Testis (tissue), 3 donors: Measurements from ENCODE around the gene PITPNM1. TPM values are rescaled to one million over a fixed set of nuclear protein-coding genes. Genes with fewer than 3 reads are reported as not detected.

Source experiments
- DNase-seq: peaks from one replicate; pipeline ENCODE4 v3.0.0-alpha.2; 2019
- H3K27ac ChIP-seq, 2 donors: fragments of 200-600 bp; sonication (generic); one replicate each; pipeline ENCODE4 v1.5.1; 2019
- H3K27me3 ChIP-seq: fragments of 200-600 bp; sonication (generic); one replicate; pipeline ENCODE4 v1.5.1; 2019
- H3K36me3 ChIP-seq: fragments of 200-600 bp; sonication (generic); one replicate; pipeline ENCODE4 v1.5.1; 2017; ENCODE audit warnings: low read depth; ENCODE audit errors: missing control alignments
- H3K4me1 ChIP-seq: fragments of 200-600 bp; sonication (generic); one replicate; pipeline ENCODE4 v1.5.1; 2019
- H3K4me3 ChIP-seq, 2 donors: fragments of 200-600 bp; sonication (generic); one replicate each; pipeline ENCODE4 v1.5.1; 2017 to 2019
- H3K9me3 ChIP-seq: fragments of 200-600 bp; sonication (generic); one replicate; pipeline ENCODE4 v1.5.1; 2017
- POLR2A ChIP-seq: fragments of 450-650 bp; IDR thresholded peaks from one replicate; pipeline ENCODE4 v1.6.1; 2017; ENCODE audit warnings: antibody characterized with exemption, mild to moderate bottlenecking, moderate library complexity
- WGBS, 2 donors: methylation state at CpG; one replicate each; pipeline ENCODE4 v1.1.5; 2018; 5-methylcytosine and 5-hydroxymethylcytosine counted together
- intact Hi-C: fragments of 100-400 bp; cut with DNase I; formaldehyde crosslinking; loops from one replicate; pipeline ENCODE4 v1.15.1; 2023; ENCODE audit warnings: low total_unique reads
- polyA plus RNA-seq: library from polyadenylated mRNA; stranded (reverse); fragments of 350-450 nt; fragmentation: Illumina TruSeq; extraction: RNeasy Lipid Tissue Mini Kit (QIAGEN cat#74804); gene quantifications from one replicate; pipeline ENCODE4 v1.2.3, GENCODE V29; 2014; ENCODE audit warnings: low read depth, low replicate concordance; ENCODE audit not compliant: insufficient read depth
- total RNA-seq, 2 donors: library from RNA; depleted of rRNA; stranded (reverse); fragments of >200 nt; gene quantifications; one replicate each; pipeline ENCODE4 v1.2.3, GENCODE V29; 2016
- TF ChIP-seq, protein P1 (sequence below), 3 experiments: fragments of 450-650 bp in 2 of 3; fragments of 200-600 bp in 1 of 3; sonication (generic) in 1 of 3; IDR thresholded peaks; one replicate each; pipeline ENCODE4 v1.5.1; 2016 to 2019; ENCODE audit warnings: antibody characterized with exemption in 3 of 3, mild to moderate bottlenecking in 2 of 3, moderate library complexity in 1 of 3

PITPNM1 gene
- total and polyA plus RNA-seq, 3 donors from 2014 or later: 15.5 to 23.5 (median 19.6) TPM

DNA sequence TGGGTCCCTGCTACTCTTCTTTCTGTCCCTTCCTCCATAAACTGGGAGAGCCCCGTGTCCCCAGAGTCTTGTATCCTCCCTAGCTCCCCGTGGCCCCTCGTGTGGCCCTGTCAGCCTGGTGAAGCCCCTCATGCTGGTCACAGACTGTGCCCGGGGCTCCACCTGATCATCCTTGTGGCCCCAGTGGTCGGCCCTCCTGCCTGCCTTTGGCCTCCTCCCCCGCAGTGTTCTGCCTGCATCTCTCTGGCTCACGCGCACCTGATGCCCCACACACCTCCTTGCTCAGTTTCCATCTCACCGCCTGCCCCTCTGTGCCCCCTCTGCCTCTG lies 19.3 kb upstream of the PITPNM1 start:
- TF ChIP-seq, protein P1, sequence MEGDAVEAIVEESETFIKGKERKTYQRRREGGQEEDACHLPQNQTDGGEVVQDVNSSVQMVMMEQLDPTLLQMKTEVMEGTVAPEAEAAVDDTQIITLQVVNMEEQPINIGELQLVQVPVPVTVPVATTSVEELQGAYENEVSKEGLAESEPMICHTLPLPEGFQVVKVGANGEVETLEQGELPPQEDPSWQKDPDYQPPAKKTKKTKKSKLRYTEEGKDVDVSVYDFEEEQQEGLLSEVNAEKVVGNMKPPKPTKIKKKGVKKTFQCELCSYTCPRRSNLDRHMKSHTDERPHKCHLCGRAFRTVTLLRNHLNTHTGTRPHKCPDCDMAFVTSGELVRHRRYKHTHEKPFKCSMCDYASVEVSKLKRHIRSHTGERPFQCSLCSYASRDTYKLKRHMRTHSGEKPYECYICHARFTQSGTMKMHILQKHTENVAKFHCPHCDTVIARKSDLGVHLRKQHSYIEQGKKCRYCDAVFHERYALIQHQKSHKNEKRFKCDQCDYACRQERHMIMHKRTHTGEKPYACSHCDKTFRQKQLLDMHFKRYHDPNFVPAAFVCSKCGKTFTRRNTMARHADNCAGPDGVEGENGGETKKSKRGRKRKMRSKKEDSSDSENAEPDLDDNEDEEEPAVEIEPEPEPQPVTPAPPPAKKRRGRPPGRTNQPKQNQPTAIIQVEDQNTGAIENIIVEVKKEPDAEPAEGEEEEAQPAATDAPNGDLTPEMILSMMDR (IDR thresholded peaks at IDR 0.05): no peak
- no peak for TF ChIP-seq POLR2A
- DNase-seq: no peak
- Histone ChIP-seq H3K36me3 (no peaks in the 10 kb centered on the region), H3K9me3 (no peaks in the 10 kb centered on the region), H3K4me1 (no peaks in the 10 kb centered on the region), H3K27ac (no peak overlapping the region), H3K27me3 (no peaks in the 10 kb centered on the region), H3K4me3 (no peak overlapping the region)
- 80 to 83% methylated on average over 9 of the region's 9 CpGs for WGBS, 2 donors
- intact Hi-C loops: no loop called here

GRCh38 chr11:67523556-67524479 lies 18.7 kb upstream of the PITPNM1 start:
- Histone ChIP-seq H3K4me1 (no peaks in the 10 kb centered on the region), H3K27ac (no peak overlapping the region), H3K4me3 (no peak overlapping the region), H3K27me3 (no peaks in the 10 kb centered on the region), H3K36me3 (no peaks in the 10 kb centered on the region), H3K9me3 (no peaks in the 10 kb centered on the region)
- DNase-seq: no peak
- 86 to 91% methylated on average over 11 to 24 of the region's 25 CpGs for WGBS, 2 donors
- intact Hi-C loops: no loop called here
- TF ChIP-seq, protein P1 (IDR thresholded peaks at IDR 0.05): no peak
- no peak for TF ChIP-seq POLR2A

DNA sequence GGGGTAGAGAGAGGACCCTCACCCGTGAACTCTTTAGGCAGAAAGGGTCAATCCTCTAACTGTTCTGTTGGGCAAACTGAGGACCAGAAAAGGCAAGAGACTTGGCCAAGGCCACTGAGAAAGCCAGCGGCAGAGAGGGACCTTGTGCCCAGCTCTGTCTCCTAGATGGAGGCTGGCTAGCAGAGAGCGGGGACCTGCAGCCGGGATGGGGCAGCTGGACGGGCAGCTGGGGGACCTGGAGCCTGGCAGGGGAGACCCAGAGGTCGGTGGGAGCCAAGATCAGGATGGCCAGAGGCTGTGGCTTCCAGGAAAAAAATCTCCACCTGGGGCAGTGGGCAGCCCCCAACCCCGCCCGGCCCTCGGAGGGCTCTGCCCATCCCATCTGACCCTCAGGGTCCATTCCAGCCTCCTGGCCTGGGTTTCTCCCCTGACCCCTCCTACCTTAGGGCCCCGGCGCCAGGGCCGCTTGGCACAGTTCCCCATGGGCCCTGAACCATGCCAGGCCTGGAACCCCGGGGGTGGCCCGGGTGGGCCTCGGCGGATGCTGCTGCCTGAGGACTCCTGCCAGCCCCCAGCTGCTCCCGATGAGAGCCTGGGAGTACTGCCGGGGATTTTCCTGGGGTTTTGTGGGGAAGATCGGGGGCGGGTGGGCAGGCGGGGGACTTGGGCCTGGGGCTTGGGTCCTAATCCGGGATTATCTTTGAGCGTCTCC lies 17.8 kb upstream of the PITPNM1 start, which contains the start of gene CABP2:
Gene CABP2, minus strand, starts transcription at position 603 of the 712 bp plus-strand sequence. Its CDS starts 120 bp downstream, at position 483.
- intact Hi-C loops: no loop called here
- 82 to 89% methylated on average over 7 to 23 of the region's 23 CpGs for WGBS, 2 donors
- Histone ChIP-seq H3K4me1 (no peaks in the 10 kb centered on the region), H3K36me3 (no peaks in the 10 kb centered on the region), H3K27ac (no peak within 1 kb of the TSS), H3K9me3 (no peaks in the 10 kb centered on the region), H3K4me3 (no peak within 1 kb of the TSS), H3K27me3 (no peaks in the 10 kb centered on the region)
- DNase-seq: no peak
- TF ChIP-seq POLR2A: no peak
- TF ChIP-seq, protein P1 (IDR thresholded peaks at IDR 0.05): no peak

DNA sequence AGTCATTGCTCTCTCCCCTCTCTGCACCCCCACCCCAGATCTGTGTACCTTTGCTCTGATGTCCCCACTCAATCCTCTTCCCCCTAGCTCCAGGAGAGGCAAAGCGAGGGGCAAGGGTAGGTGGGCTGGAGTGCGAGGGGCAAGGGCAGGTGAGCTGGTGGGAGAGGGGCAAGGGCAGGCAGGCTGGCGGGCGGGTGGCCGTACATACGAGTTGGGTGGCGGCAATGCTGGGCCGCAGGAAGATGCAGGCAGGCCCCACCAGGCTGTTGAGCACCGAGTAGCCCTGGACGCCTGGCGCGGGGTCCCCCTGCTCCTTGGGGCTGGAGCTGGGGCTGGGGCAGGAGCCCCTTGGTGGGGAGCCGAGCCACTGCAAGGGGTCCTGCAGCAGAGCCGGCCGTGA lies 17.2 kb upstream of the PITPNM1 start:
- no peak for DNase-seq
- no peak overlapping the region for H3K27ac ChIP-seq
- H3K9me3 ChIP-seq: no peaks in the 10 kb centered on the region

More for the DNA sequence above, 17.2 kb upstream of the PITPNM1 start:
- Histone ChIP-seq H3K36me3 (no peaks in the 10 kb centered on the region), H3K4me1 (no peaks in the 10 kb centered on the region), H3K4me3 (no peak overlapping the region), H3K27me3 (no peaks in the 10 kb centered on the region)
- WGBS, 2 donors: 87 to 93% methylated on average over 8 to 15 of the region's 15 CpGs
- TF ChIP-seq, protein P1 (IDR thresholded peaks at IDR 0.05): no peak
- no peak for TF ChIP-seq POLR2A
- intact Hi-C loops: no loop called here
